ENCODE measurements around the gene FAS.

DNA sequence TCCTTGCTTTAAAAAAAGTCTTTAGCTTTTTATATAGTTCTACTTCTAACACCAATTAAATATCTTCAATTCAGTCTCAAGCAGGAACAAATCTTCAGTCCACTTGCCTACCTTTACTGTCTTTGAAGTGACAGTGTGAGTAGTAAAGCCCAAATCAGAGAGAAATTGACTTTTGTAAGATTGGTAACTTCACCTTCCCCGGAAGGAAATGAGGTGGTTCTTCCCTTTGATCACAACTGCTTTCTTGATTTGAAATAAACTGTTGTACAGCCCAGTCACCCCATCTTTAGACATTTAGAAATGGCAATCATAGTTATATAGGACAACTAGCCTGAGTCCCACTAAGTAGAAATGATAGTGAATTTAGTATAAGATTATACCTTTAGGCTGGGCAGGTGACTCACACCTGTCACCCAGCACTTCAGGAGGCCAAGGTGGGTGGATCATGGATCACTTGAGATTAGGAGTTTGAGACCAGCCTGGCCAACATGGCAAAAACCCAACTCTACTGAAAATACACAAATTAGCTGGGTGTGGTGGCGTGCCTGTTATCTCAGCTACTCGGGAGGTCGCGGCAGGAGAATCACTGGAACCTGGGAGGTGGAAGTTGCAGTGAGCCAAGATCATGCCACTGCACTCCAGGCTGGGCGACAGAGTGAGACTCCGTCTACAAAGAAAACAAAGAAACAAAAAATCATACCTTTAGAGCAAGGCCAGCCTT lies 4.7 kb downstream of the FAS start:
- TF ChIP-seq, protein P1, sequence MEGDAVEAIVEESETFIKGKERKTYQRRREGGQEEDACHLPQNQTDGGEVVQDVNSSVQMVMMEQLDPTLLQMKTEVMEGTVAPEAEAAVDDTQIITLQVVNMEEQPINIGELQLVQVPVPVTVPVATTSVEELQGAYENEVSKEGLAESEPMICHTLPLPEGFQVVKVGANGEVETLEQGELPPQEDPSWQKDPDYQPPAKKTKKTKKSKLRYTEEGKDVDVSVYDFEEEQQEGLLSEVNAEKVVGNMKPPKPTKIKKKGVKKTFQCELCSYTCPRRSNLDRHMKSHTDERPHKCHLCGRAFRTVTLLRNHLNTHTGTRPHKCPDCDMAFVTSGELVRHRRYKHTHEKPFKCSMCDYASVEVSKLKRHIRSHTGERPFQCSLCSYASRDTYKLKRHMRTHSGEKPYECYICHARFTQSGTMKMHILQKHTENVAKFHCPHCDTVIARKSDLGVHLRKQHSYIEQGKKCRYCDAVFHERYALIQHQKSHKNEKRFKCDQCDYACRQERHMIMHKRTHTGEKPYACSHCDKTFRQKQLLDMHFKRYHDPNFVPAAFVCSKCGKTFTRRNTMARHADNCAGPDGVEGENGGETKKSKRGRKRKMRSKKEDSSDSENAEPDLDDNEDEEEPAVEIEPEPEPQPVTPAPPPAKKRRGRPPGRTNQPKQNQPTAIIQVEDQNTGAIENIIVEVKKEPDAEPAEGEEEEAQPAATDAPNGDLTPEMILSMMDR (IDR thresholded peaks at IDR 0.05; ENCODE audit: poor library complexity): no peak
- TF ChIP-seq EZH2 (IDR thresholded peaks at IDR 0.05; ENCODE audit: borderline replicate concordance): no peak

Data from hepatocyte (in vitro differentiated cells).